NCI-H226 (cell line): ENCODE data around the gene KRT6A.

Source experiments
- DNase-seq: peaks from one replicate; pipeline ENCODE4 v3.0.0-alpha.2; 2015

KRT6A gene

GRCh38 chr12:52493172-52493571 lies at the start of gene KRT6A:
Gene KRT6A (minus strand): TSS chr12:52493257. CDS start chr12:52493188, 69 bp downstream.
- no peak for DNase-seq

DNA sequence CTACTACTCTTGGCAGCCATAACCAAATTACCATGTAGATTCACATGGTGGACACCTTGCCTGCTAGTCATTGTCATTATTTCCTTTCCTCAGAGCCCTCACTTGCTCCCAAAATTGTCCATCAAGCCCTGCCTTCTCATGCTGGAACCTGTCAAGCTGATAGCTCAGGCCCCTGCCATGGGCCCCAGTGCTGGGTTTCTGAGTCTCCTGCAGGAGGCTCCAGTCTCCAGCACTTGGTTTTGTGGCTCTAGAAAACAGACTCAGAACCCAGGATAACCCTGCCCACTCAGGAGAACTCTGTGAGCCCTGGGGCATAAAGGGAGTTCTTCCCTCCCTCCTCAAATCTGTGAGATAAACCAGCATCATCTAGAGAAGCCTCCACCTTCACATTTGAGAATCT lies 49.1 kb upstream of the KRT6A start:
- DNase-seq: peak; percentile 34

GRCh38 chr12:52541709-52542108 lies 48.7 kb upstream of the KRT6A start:
- DNase-seq: no peak

DNA sequence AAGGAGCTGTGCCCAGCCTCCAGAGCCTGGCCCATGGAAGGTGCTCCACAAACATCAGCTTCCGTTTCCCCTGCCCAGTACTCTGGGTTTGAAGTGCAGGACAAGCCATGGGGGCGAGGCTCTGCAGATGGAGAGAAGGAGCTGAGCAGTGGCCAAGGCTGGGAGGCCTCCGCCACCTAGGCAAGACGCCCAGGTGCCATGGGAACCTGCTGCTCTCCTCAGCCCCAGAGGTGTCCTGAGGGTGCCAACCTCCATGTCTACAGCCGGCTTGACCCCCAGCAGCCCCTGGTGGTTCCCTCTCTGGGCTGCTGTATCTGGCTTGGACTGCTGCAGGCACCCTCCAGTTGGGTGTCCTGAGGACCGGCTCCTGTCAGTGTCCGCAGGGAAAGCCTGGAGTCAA lies 47.5 kb upstream of the KRT6A start:
- DNase-seq: no peak

DNA sequence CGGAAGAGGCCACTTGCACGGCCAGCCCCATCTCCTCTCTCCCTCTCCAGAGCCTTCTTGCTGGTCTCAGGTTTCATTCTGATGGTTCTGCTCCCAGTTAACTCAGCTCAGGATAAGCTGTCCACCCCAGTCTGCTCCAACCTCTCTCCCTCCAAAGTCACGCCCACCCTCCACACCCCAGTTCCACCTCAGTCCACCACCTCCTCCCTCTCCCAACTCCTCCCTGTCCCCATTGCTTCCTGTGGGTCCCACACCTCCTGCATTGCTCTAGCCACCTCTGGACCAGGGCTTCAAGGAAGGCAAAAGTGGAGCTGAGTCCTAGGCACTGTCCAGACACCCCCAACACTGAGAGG lies 46.7 kb upstream of the KRT6A start:
- no peak for DNase-seq

GRCh38 chr12:52539083-52539820 lies 46.2 kb upstream of the KRT6A start:
- DNase-seq: no peak

DNA sequence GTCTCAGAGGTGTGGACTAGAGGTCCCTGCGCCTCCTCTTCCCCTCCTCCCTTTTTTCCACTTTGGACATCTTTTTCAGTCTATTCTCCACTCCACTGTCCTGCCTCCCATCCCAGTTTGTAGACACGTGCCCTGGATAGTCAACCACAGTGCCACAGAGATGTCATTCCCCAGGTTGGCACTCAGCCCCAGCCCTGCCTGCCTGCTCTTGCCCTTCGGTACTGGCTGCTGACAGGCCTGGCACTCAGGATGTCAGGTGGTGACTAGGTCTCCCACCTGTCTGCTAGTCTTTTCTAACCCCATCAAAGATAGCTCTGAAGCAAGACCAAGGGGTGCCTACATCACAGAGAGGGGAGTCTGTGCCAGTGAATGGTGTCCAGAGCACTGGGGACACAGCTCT lies 44.0 kb upstream of the KRT6A start:
- no peak for DNase-seq

- no peak for DNase-seq
Measured at GRCh38 chr12:52535574-52535973, 42.5 kb upstream of the KRT6A start.

- no peak for DNase-seq
Measured at GRCh38 chr12:52534482-52534881, 41.4 kb upstream of the KRT6A start.

DNA sequence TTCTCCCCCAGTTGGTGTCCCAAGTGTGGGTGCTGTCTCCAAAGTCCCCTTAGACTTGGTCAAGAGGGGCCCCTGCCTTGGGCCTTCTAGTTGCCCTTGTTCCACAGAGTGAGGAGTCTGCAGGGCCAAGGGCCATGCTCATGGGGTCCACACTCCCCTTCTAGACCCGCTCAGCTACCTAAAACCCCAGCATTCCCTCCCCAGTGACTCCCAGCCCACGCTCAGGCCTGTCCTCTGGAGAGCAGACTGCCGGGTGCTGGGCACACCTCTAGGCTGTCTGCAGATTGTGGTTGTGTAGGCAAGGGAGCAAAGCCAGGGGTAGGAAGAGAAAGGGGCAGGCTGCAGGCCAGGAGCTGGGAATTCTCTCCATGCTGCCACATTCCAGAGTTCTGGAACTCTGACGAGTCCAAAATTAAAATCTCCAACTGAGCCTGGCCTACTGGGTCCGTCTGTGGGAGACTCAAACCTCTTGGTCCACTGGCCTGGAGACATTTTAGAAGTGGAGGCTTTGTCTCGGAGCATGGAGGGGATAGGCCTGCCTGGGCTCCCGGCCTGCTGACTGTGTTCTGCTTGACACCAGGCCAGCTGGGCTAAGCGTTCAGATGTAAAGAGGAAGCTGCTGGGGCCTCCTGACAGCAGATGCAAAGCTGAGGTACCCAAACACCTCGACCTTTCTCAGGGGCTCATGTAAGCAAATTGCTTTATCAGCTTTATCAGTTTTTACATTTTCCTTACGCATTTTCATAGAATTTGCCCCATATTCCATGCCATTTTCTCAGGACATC lies 40.8 kb upstream of the KRT6A start:
- no peak for DNase-seq

DNA sequence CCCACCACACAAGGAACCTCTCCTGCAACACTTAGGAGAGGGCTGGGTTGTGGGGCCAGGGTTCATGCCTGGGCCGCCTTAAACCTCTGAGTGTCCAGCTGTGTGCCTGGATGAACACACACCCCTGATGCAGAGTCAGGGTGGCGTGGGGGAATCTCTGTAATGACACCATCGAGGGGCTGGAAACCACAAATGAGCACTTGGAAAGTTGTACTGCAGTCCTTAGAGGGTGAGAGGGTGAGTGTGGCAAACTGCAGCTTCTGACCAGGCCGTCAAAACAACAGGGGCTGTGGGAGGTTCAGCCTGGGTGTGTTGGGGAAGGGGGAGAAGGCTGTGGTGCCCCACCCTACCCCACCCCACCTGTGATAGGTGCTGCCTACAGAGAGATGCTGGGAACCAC lies 39.6 kb upstream of the KRT6A start:
- no peak for DNase-seq

DNA sequence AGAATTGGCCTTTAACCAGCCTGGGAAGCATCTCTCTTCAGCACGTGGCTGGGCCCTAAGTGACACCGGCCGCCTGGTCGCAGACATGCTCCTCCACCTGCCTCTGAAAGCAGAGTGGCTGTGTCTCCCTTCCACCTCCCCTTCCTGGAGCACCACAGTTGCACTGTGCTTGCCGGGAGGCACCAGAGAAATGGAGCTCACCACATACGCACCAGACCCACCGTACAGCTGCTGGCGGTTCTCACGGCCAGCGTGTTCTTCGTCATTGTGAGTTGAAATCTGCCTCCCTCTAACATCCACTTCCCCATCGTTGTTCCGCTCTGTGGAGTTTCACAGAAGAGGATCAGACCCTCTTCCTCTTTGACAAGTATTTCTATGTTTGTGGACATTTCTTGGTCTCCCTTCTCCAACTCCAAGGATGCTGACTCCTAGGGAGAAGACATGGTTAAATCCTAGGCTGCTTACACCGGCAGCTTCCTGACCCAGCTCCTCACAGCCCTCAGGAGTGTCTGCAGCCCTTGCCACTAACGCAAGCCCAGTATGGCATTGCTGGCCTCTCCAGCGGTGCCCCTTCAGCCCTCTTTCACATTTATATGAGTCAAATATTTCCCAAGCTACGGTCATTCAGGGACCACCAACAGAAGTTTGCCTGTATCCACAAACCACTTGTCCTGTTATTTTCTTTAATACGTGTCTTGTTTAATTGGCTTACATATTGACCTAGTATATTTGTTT lies 38.7 kb upstream of the KRT6A start:
- DNase-seq: no peak

DNA sequence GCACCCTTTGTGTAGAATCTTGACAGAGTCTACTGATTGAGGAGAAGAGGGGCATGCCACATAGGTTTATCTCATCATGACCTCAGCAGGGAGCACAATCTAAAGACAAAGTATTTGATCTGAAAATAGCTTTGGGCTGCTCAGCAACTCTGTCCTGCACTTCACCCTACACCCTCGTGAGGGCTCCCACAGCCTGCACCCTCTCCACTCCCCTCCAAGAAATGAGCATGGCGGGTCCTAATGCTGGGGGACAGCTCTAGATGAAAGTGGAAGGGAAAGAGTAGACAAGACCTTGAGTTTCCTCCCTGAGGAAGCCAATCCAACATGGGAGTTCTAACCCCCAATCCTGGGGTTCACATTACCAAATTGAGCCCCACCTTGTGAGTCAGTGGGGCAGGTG lies 37.8 kb upstream of the KRT6A start:
- no peak for DNase-seq

GRCh38 chr12:52530366-52530765 lies 37.3 kb upstream of the KRT6A start:
- no peak for DNase-seq

DNA sequence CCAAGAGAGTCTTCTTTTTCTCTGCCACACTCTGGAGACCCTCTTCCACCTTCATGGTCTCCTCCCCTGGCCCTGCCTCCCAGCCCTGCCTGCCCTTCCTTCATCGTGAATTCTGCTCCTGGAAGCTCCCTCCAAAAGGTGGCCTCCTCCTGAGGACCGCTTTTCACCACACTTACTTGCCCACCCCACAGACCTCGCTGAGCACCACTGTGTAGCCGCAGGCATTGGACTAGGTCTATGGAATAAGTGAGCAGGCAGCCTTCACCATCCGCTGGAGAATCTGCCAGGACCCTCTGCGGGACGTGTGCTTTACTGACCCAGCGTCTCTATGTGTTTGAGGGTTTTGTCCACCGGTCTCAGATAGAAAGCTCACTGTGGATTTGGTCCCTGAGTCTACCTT lies 36.8 kb upstream of the KRT6A start:
- DNase-seq: no peak

GRCh38 chr12:52529417-52529816 lies 36.4 kb upstream of the KRT6A start:
- no peak for DNase-seq

DNA sequence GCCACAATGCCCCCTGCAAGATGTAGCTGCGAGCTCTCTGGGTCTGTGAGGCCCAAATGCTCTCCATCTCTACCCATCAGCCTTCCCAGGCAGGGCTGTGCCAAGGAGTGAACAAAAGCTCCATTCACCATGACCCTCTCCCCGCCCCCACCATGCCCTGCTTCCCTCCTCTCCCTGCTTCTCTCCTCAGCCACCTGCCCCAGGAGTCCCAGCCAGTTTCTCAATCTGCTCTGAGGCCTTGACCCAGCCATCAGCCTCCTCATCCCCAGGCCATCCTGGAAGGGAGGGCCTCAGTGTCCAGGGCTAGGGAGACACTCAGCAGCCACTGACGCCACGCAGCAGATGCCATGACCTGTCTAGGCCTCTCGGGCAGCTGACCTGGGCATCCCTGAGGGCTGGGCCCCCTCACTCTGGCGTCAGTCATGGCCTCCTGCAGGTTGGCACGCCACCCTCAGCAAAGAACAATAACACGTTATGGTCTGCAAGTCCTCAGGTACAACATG lies 35.6 kb upstream of the KRT6A start:
- no peak for DNase-seq

- no peak for DNase-seq
Measured at GRCh38 chr12:52527121-52527800, 34.2 kb upstream of the KRT6A start.

DNA sequence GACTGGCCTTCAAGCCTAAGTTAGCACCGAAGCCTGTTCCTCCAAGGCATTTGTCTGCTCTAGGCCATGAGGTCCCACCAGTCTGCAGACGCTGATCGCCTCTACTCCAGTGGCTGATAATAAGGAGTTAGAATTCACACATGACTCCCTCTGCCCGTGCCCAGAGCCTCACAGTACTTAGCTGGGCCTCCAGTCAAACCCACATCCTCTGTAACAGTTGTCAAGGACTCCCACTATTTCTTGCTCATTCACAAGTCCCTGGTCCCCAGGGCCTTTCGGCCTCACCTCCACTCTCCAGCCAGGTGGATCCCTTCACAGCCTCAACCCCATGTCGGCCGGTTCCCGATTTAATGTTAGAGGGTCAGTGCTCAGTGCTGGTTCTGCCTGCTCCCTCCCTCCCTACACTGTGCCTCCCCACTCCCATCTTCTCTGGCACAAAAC lies 33.5 kb upstream of the KRT6A start:
- no peak for DNase-seq

DNA sequence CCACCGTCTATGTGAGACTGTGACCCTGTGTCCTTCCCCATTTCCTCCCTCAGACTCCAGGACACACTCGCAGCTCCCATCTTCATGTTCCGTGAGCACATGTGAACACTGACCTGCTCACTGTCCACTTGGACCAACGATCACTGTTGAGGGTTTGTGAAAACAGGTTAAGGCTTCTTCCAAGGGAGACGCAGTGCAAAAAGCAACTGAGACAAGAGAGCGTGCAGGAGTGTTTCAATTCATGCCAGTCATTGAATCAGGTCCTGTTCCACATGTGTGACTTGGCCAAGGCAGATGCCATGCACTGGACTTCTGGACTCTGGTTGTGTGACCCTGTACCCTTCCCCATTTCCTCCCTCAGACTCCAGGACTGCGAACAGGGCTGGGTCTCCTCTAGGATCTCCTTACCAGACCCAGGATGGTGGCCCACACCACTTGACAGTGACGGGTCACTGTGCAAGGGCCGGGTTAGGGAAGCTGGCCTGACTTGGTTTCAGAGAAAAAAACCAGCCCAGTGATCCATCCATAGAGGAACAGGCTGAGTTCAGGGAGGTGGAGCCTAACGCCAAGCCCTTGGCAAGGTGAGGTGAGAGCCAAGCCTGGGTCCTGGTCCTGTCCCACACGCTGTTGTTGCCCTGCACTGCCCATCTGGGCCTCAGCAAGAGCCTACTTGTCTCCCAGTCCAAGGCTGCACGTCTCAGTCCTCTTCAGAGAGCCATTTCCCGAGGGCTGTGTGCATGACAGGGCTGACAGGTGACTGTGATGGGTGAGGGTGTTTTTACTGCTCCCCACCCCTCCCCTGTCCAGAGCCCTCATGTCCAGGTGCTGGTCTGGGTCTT lies 32.8 kb upstream of the KRT6A start:
- no peak for DNase-seq

GRCh38 chr12:52524898-52525591 lies 32.0 kb upstream of the KRT6A start:
- DNase-seq: peak; percentile 37
